ENCODE data around the gene SCD5.

Gene SCD5

DNA sequence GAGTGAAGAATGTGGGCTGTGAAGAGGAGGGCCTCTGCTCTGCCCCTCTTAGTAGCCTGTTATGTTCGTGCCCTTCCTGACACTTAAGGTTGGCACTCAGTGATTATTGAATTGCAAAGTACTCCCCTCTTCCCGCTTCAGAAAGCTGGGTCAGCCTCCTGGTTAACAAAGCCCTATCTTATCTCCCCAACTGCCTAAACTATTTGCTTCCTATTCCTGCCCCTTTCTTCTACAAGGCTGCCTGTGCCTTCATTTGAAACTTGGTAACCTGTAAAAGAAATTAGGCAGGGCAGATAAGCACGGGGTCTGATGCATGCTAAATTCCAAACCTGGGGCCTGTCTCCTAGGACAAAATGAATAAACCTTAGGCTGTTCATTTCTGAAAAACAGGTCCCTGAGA is 213.7 kb downstream of the SCD5 start:
- DNase-seq (ENCODE audit: low read depth, low spot score) = no peak
- no peak overlapping the region for H3K4me3 ChIP-seq (ENCODE audit: low read length)

DNA sequence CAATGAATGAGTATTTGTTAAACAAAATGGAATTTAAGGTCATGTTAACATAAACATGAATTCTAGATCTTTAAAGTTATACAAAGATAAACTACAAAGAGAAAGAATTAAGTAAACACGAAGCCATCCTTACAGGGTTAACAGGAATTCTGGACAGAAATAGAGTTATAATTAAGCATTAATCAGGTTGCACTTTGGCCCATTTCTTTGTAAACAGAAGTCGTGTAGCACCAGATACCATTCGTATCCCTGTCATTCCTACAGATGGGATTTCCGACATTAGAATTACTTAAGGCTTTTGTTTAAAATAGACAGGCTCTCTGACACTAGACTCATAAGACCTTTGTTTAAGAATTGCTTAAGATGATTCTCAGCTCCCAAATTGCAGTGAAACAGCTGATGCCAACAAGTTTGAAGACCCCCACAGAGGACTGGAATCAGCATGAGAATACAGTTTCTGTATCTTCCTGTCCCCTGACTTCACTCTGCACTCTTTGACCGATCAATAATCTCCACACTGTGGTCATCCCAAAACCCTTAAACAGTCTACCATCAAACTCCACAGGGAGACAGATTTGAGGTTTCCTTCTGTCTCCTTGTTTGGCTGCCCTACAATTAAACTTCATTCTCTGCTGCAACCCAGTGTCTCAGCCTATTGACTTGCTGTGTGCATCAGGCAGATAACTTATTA is 214.6 kb downstream of the SCD5 start:
- no peak for DNase-seq (ENCODE audit: low read depth, low spot score)

DNA sequence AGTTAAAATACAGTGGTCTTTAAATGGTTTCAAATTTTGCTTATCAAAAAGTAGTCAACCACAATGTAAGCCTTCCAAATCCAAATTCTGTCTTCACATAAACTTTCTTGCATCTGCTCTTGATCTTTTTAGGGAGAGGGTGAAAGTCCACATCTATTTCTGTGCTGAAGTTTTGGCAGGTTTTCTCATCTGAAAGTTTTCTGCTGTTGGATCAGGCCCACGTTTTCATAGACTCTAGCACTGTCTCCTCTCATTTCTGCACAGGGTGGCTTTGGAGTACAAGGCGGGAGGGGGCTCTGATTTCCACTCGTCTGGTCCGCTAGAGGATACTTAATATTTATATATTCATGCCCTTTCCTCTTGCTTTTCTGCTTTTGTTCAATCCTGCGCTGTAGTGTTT is 218.7 kb downstream of the SCD5 start:
- no peak for DNase-seq (ENCODE audit: low read depth, low spot score)
- H3K4me3 ChIP-seq (ENCODE audit: low read length) = no peak overlapping the region

More for the DNA sequence above, 214.6 kb downstream of the SCD5 start:
- no peak overlapping the region for H3K4me3 ChIP-seq (ENCODE audit: low read length)

All from Jurkat, Clone E6-1 (cell line).